GM23338 (cell line): ENCODE results near the gene RHOF. TPM values are rescaled to one million over a fixed set of nuclear protein-coding genes. Genes with fewer than 3 reads are reported as not detected.
A peak's percentile ranks its signal among the peaks of the same experiment; 100 is the strongest.

Source experiments
- ATAC-seq: fragments of 200-7000 bp; cut with Tn5 transposase; 3 replicates; pipeline ENCODE4 v1.9.1; 2020
- DNase-seq: peaks from one replicate; pipeline ENCODE4 v3.0.0-alpha.2; 2015; ENCODE audit warnings: low spot score
- H2AFZ ChIP-seq: fragments of 200-600 bp; sonication (generic); 2 replicates; pipeline ENCODE4 v1.8.0; 2016; ENCODE audit warnings: antibody characterized with exemption, mild to moderate bottlenecking, moderate library complexity
- H3F3A ChIP-seq: fragments of 200-600 bp; sonication (generic); replicated peaks from 2 replicates; pipeline ENCODE4 v1.8.0; 2017; ENCODE audit warnings: antibody characterized with exemption, mixed run types, low read depth
- H3K27ac ChIP-seq: fragments of 200-600 bp; sonication (generic); 2 replicates; pipeline ENCODE4 v1.6.1; 2016; ENCODE audit warnings: low read depth
- H3K27me3 ChIP-seq: fragments of 200-600 bp; sonication (generic); 2 replicates; pipeline ENCODE4 v1.8.0; 2016; ENCODE audit warnings: mild to moderate bottlenecking, mixed run types, moderate library complexity; ENCODE audit not compliant: insufficient read depth
- H3K36me3 ChIP-seq: fragments of 200-600 bp; sonication (generic); 2 replicates; pipeline ENCODE4 v1.8.0; 2016; ENCODE audit warnings: mild to moderate bottlenecking; ENCODE audit not compliant: insufficient read depth
- H3K4me1 ChIP-seq: fragments of 200-600 bp; sonication (generic); 2 replicates; pipeline ENCODE4 v1.8.0; 2016; ENCODE audit warnings: mild to moderate bottlenecking, moderate library complexity; ENCODE audit not compliant: insufficient read depth
- H3K4me2 ChIP-seq: fragments of 200-600 bp; sonication (generic); 2 replicates; pipeline ENCODE4 v1.7.1; 2017; ENCODE audit warnings: mixed run types
- H3K4me3 ChIP-seq: fragments of 200-600 bp; sonication (generic); 2 replicates; pipeline ENCODE4 v1.6.1; 2016; ENCODE audit warnings: mixed run types
- H3K79me2 ChIP-seq: fragments of 200-600 bp; sonication (generic); replicated peaks from 2 replicates; pipeline ENCODE4 v1.8.0; 2017; ENCODE audit warnings: mild to moderate bottlenecking; ENCODE audit not compliant: insufficient read depth
- H3K9me2 ChIP-seq: fragments of 200-600 bp; sonication (generic); 2 replicates; pipeline ENCODE4 v1.8.0; 2017; ENCODE audit not compliant: insufficient read depth
- H4K20me1 ChIP-seq: fragments of 200-600 bp; sonication (generic); replicated peaks from 2 replicates; pipeline ENCODE4 v1.8.0; 2017; ENCODE audit warnings: mild to moderate bottlenecking; ENCODE audit not compliant: insufficient read depth
- H3K27ac Mint-ChIP-seq: 2 replicates; pipeline ENCODE4 v1.8.0; 2020; ENCODE audit warnings: inconsistent platforms, mild to moderate bottlenecking, moderate library complexity, mixed read lengths
- H3K27me3 Mint-ChIP-seq: 3 replicates; pipeline ENCODE4 v1.8.0; 2022; ENCODE audit warnings: low read depth, mild to moderate bottlenecking, moderate library complexity, mixed read lengths, inconsistent platforms; ENCODE audit not compliant: insufficient read depth, poor library complexity
- H3K36me3 Mint-ChIP-seq: 3 replicates; pipeline ENCODE4 v1.8.0; 2021; ENCODE audit warnings: low read depth, mild to moderate bottlenecking, inconsistent platforms, moderate library complexity, mixed read lengths
- H3K4me1 Mint-ChIP-seq: 3 replicates; pipeline ENCODE4 v1.8.0; 2020; ENCODE audit warnings: mild to moderate bottlenecking, inconsistent platforms, mixed read lengths
- H3K4me3 Mint-ChIP-seq: 3 replicates; pipeline ENCODE4 v1.8.0; 2021; ENCODE audit warnings: moderate library complexity, mild to moderate bottlenecking, inconsistent platforms, mixed read lengths
- H3K9me3 Mint-ChIP-seq: 3 replicates; pipeline ENCODE4 v1.8.0; 2020; ENCODE audit warnings: moderate library complexity, mild to moderate bottlenecking, inconsistent platforms, mixed read lengths
- CREB1 ChIP-seq: fragments of 250-450 bp; sonication (Bioruptor Pico); IDR thresholded peaks from 2 replicates; pipeline ENCODE4 v1.5.0; 2020; ENCODE audit warnings: low read depth, mild to moderate bottlenecking, moderate library complexity
- CTCF ChIP-seq, 2 experiments: fragments of 200-600 bp in 1 of 2; sonication (generic) in 1 of 2; conservative IDR thresholded peaks; 2 replicates each; pipeline versions ENCODE4 v1.5.1 to v1.6.1; 2016 to 2017; ENCODE audit warnings: antibody characterized with exemption in 2 of 2, low read depth in 2 of 2, mild to moderate bottlenecking in 2 of 2, moderate library complexity in 1 of 2
- EZH2 ChIP-seq: fragments of 200-600 bp; sonication (generic); IDR thresholded peaks from one replicate; pipeline ENCODE4 v1.8.0; 2017; ENCODE audit warnings: antibody characterized with exemption, mild to moderate bottlenecking, low read depth; ENCODE audit not compliant: unreplicated experiment
- EZH2phosphoT487 ChIP-seq: fragments of 200-600 bp; sonication (generic); IDR thresholded peaks from one replicate; pipeline ENCODE4 v1.8.1; 2018; ENCODE audit warnings: antibody characterized with exemption; ENCODE audit not compliant: unreplicated experiment
- JUNB ChIP-seq: IDR thresholded peaks from one replicate; pipeline ENCODE4 v1.6.1; 2016; ENCODE audit warnings: antibody characterized with exemption; ENCODE audit not compliant: unreplicated experiment
- POLR2AphosphoS5 ChIP-seq: IDR thresholded peaks from 2 replicates; pipeline ENCODE4 v1.6.1; 2016; ENCODE audit warnings: antibody characterized with exemption, low read depth
- REST ChIP-seq: IDR thresholded peaks from one replicate; pipeline ENCODE4 v1.6.1; 2018; ENCODE audit warnings: antibody characterized with exemption; ENCODE audit not compliant: unreplicated experiment
- STAT1 ChIP-seq: IDR thresholded peaks from one replicate; pipeline ENCODE4 v1.6.1; 2016; ENCODE audit warnings: antibody characterized with exemption; ENCODE audit not compliant: unreplicated experiment
- ZNF114 ChIP-seq: fragments of 250-450 bp; sonication (Bioruptor Pico); IDR thresholded peaks from 2 replicates; pipeline ENCODE4 v1.5.0; 2020; ENCODE audit warnings: mild to moderate bottlenecking, moderate library complexity
- ZNF331 ChIP-seq: fragments of 250-450 bp; sonication (Bioruptor Pico); IDR thresholded peaks from 2 replicates; pipeline ENCODE4 v1.5.0; 2020; ENCODE audit warnings: low read depth, mild to moderate bottlenecking, moderate library complexity
- ZNF462 ChIP-seq: fragments of 250-450 bp; sonication (Bioruptor Pico); IDR thresholded peaks from 2 replicates; pipeline ENCODE4 v1.5.0; 2020; ENCODE audit warnings: mild to moderate bottlenecking, moderate library complexity
- polyA plus RNA-seq: library from polyadenylated mRNA; unstranded; fragments of >200 nt; fragmentation: Nextera tagmentation; extraction: Ambion mirVana; gene quantifications from 2 replicates; pipeline ENCODE4 v1.2.1, GENCODE V29; 2016
- total RNA-seq: library from RNA; depleted of rRNA; stranded (reverse); fragments of >200 nt; shearing (Covaris generic); gene quantifications from 2 replicates; pipeline ENCODE4 v1.2.3, GENCODE V29; 2014

RHOF gene
- total and polyA plus RNA-seq, 2 experiments from 2014 or later: 10.5 to 53.4 TPM

GRCh38 chr12:121795034-121795968, 1.8 kb upstream of the RHOF start:
- Mint-ChIP-seq H3K4me1 (peaks cover 45% of the 10 kb centered on the region), H3K27ac (peak overlapping the region; percentile 90; the same call in 1 of the 2 replicates), H3K9me3 (no peaks in the 10 kb centered on the region; the same call in 2 of the 3 replicates), H3K4me3 (peak overlapping the region; percentile 75; the same call in 2 of the 3 replicates), H3K36me3 (peaks cover 29% of the 10 kb centered on the region), H3K27me3 (peaks cover 28% of the 10 kb centered on the region)
- TF ChIP-seq STAT1: no peak
- no peak for TF ChIP-seq ZNF462 (CRISPR knock-in tag)
- TF ChIP-seq ZNF114: no peak
- peak; percentile 94 to 99 for TF ChIP-seq CTCF (conservative IDR thresholded peaks at IDR 0.05; ENCODE audit: low read depth in 2 of 2)
- TF ChIP-seq CREB1 (CRISPR knock-in tag): no peak
- no peak for TF ChIP-seq REST
- TF ChIP-seq EZH2: no peak
- TF ChIP-seq EZH2phosphoT487: no peak
- TF ChIP-seq ZNF331: no peak
- TF ChIP-seq JUNB: no peak
- TF ChIP-seq POLR2AphosphoS5: peak; percentile 71; the same call in 1 of the 2 replicates
- DNase-seq (peak; percentile 87), ATAC-seq (peak; percentile 26)
- Histone ChIP-seq H3K36me3 (no peaks in the 10 kb centered on the region), H2AFZ (no peak overlapping the region), H3K27me3 (no peaks in the 10 kb centered on the region), H3F3A (peaks cover 42% of the 10 kb centered on the region), H3K4me2 (peak overlapping the region; percentile 89), H3K27ac (peak overlapping the region; percentile 74; the same call in 1 of the 2 replicates), H3K4me1 (peaks cover 42% of the 10 kb centered on the region), H3K4me3 (peak overlapping the region; percentile 83), H3K9me2 (no peaks in the 10 kb centered on the region), H4K20me1 (peaks cover 9% of the 10 kb centered on the region; the same call in 1 of the 2 replicates), H3K79me2 (peaks cover 27% of the 10 kb centered on the region)
